ENCODE measurements around the gene ADARB1.
"Not testable (repeated sequence)": the region's sequence is repeated elsewhere in the genome, so short reads cannot be mapped to it uniquely, and the experiment has no call there.

Gene ADARB1, protein sequence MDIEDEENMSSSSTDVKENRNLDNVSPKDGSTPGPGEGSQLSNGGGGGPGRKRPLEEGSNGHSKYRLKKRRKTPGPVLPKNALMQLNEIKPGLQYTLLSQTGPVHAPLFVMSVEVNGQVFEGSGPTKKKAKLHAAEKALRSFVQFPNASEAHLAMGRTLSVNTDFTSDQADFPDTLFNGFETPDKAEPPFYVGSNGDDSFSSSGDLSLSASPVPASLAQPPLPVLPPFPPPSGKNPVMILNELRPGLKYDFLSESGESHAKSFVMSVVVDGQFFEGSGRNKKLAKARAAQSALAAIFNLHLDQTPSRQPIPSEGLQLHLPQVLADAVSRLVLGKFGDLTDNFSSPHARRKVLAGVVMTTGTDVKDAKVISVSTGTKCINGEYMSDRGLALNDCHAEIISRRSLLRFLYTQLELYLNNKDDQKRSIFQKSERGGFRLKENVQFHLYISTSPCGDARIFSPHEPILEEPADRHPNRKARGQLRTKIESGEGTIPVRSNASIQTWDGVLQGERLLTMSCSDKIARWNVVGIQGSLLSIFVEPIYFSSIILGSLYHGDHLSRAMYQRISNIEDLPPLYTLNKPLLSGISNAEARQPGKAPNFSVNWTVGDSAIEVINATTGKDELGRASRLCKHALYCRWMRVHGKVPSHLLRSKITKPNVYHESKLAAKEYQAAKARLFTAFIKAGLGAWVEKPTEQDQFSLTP

DNA sequence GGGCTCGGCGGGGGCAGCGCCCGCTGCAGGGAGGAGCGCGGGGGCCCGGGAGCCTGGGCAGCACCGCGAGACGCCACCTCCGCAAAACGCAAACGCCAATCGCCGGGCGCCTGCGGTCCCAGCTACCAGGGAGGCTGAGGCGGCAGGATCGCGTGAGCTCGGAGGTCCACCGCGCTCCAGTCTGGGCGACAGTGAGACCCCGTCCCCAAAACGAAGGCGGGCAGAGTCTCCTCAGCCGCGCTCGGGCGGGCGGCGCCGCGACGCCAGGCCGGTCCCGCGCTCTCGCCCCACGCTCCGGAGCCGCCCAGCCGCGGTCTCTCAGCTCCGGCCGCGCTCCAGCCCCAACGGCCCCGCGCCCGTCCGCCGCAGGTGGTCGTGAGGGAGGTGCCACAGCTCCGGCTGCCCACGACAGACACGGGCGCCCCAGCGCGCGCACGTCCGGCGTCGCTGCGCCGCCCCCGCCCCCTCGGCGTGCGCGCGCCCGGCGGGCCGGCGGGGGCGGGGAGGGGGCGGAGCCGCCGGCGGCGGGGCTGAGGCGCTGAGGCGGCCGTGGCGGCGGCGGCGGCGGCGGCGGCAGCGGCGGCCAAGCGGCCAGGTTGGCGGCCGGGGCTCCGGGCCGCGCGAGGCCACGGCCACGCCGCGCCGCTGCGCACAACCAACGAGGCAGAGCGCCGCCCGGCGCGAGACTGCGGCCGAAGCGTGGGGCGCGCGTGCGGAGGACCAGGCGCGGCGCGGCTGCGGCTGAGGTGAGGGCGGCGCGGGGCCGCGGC lies at the start of gene ADARB1:
Gene ADARB1, plus strand, starts transcription at position 533 of the 770 bp plus-strand sequence. CDS start 97,077 bp downstream, outside the sequence.
- DNase-seq (ENCODE audit: low read depth in 2 of 3, low spot score in 1 of 3): peak in 1 of 3 donors; percentile 55

DNA sequence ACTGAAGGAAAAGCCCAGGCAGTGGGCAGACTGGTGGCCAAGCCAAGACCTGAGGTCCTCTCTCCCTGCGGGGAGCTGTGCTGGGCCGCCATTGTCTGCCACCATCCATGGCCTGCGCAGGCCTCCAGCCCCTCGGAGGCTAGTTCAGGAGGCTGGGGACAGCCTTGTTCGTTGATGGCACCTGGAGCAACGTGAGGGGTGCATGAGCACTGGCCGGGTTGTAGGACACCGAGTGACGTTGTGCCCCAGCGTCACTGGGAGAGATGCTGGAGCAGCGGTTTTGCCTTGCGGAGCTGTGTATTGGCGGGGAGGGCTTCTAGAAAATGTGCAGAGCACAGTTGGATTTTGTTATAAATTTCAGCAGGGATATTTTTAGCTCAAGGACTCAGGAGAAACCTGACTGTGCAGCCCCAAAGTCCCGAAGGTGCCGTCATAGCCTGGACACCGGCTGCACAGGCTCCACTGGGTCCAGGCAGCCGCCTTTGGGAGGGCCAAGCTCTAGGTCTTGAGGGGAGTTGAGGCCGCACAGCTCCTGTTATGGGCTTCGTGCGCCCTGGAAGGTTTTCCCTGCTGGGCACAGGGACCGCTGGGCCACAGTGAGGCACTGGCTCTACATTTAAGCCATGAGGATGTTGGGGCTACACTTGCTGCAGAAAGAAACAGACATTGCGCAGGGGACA lies 48.2 kb upstream of the ADARB1 start:
- no peak for DNase-seq (ENCODE audit: low read depth in 2 of 3, low spot score in 1 of 3)

DNA sequence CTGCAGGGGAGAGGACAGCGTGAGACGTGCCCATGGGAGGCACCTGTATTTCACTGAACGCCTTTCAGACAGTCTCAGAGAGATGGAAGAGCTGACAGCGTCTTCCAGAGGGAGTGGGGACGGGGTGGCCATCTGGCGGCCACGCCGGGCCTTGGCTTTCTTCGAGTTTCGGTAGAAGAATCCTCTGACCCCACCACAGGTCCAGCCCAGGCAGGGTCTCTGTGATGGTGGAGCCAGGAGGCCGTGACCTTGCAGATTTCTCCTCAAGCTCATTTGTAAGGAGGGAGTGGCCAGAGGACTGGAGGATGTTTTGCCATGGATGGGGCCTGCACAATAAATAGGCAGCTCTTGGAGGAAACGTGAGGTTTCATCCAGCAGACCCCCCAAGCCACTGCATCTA lies 47.6 kb upstream of the ADARB1 start:
- DNase-seq (ENCODE audit: low read depth in 2 of 3, low spot score in 1 of 3): no peak

DNA sequence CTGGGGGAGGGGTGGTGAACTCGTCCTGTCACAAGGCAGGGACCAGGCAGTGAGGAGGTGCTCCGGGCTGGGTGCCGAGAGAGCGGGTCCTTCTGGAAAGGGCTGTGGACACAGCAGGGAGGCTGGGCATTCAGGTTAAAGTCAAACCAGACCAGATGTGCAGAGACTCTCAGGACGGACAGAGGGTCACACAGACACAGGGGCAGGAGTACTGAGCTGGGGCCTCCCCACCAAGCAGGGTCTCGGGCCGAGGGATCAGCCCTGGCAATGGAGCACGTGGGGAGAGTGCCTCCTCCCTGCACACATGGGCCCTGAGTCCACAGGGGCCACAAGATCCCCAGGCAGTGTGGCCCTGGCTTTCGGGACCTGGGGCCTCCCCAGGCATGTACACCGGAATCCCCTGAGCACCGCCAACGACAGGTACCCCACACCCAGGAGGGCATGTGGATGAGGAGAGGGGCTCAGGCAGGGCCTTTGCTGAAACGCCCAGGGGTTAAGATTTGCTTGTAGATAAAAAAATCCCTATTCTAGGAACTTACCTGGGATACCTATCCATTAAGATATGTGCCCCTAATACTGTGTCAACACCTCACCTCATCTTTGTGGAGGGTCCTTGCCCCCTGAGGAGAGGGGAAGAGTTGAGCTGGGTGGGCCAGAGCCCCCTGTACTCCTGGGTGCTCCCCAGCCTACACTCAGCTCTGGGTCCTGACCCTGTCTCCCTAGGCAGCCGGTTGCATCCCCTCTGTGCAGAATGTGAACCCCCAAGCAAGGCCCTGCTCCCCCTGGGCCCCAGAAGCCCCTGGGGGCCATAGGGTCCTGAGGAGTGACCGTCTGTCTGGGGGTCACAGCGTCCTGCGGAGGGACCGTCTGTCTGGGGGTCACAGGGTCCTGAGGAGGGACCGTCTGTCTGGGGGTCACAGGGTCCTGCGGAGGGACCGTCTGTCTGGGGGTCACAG lies 46.9 kb upstream of the ADARB1 start:
- DNase-seq (ENCODE audit: low read depth in 2 of 3, low spot score in 1 of 3): no peak

DNA sequence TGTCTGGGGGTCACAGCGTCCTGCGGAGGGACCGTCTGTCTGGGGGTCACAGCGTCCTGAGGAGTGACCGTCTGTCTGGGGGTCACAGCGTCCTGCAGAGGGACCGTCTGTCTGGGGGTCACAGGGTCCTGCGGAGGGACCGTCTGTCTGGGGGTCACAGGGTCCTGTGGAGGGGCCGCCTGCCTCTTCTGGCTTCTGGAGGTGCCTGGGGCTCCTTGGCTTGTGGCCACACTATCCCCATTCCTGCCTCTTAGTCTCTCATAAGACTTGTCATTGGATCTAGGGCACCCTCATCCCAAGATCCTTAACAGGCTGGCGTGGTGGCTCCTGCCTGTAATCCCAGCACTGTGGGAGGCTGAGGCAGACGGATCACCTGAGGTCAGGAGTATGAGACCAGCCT lies 45.7 kb upstream of the ADARB1 start:
- DNase-seq (ENCODE audit: low read depth in 2 of 3, low spot score in 1 of 3): not testable (repeated sequence)

DNA sequence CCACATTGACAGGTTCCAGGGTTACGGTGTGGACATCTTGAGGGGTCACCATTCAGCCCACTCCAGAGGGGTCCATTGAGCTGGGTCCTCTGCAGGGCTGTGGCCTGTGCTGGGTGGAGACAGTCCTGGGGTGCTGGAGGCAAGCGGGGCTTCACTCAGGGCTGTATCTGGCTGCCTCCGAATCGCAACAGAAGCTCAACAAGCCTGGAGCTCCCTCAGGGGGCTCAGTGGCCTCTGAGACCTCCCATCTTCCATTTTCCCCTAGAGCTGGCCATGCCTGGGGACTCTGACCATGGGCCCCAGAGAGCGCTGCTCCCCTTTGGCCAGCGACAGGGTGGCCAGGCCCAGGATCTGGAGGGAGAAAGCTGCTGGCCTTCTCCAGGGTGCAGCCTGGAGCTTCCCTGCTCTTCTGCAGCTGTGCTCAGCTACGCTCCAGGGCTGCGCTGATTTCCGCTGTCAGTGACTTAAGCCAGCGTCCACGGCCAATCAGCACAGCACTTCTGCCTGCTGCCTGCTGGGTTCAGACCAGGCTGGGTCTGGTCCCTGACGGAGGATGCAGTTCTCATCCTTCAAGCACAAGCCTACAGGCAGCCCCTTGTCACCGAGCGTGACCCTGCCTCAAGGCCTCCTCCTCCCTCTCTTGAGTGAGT lies 45.0 kb upstream of the ADARB1 start:
- DNase-seq (ENCODE audit: low read depth in 2 of 3, low spot score in 1 of 3): no peak

DNA sequence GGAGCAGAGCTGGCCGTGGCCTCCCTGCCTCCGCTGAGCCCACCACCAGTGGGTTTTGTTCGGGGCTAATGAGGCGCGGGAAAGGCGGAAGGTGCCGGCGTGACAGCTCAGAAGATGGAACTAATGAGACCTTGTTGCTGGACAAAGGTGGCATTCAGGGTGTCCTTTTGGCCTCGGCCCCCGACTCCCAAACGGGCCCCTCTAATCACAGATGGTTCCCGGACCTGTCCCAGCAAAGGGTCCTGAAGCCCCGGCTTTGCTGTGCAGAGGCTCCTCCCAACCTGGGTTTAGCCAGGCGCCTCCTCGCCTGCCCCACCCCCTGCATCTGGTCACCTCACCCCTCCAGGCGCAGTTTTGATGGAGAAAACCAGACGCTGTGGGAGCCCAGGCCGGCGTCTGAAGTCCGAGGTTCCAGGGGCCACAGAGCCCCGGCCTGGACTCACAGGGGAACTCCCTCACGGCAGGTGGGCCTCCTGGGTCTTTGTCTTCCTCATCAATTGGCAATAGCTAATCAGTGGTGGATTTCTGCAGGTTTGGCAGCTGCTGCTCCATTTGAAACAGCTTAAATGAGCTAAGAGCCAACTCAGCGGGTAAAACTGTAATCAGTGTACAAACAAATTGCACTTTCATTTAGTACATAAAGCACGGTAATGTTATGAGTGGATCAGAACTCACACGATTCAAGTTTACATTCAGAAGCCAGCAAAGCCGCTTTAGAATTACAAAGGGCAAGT lies 44.3 kb upstream of the ADARB1 start:
- no peak for DNase-seq (ENCODE audit: low read depth in 2 of 3, low spot score in 1 of 3)

DNA sequence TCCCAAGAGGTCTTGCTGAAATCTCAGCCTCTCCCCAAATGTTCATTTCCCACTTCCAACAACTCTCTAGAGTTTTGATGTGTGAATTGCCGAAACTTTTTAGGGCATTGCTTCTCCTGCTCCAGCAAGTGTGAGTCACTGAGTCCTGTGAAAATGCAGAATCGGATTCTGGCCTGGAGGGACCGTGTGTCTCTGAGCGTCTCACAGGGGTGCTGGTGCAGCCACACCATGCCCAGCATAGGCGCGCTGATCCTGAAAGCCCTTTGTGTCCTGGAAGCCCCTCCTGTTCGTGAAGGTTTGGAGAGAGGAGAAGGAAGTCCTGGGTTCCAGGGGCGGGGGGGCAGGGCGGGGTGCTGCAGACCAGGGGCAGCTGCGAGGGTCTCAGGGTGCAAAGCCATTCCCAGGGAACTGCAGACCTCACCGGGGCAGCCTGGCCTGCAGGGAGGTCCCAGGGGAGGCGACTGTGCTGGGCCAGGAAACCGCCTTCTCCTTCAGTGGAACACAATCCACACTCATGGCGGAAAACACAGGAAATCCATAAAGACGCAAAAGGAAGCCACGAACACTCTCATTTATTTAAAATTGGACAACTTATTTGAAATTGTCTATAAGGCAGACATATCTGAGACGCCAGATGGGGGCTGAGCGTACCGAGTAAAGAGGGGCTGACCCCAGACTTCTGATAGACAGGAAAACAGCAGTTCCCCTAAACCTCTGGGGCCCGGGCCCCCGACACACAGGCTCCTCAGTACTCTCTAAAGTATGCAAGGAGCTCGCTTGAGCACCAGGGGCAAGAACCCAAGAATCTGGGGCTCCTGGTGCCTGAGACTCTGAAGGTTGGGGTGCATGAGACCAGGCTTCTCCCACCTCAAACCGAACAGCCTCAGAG lies 43.5 kb upstream of the ADARB1 start:
- no peak for DNase-seq (ENCODE audit: low read depth in 2 of 3, low spot score in 1 of 3)

DNA sequence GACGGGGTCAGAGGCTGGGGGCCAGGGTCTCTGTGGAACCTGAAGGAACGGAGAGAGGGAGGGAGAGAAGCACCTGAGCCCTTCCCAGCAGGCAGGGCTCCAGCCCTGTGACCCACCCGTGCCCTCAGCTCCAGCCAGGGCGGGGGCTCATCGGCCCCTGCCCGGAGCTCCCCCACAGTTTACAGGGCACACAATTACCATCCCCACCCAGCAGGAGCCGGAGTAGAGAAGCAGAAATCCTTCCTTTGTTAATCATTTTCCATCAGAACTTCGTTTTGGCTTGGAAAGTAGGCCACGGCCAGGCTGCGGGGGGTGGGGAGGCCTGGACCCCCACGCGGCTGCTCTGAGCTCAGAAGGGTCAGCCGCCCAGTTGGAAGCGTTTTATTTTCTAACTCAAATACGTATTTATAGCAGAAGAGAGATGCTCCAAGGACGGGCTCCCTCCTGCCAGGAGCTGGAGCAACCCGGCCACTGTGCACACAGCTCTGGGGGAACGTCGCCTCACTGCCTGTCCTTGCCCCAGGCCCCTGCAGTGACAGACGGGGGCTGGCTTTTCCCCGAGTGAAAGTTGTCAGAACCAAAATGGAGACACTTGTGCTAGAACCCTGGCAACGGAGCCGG lies 42.7 kb upstream of the ADARB1 start:
- DNase-seq (ENCODE audit: low read depth in 2 of 3, low spot score in 1 of 3): no peak

DNA sequence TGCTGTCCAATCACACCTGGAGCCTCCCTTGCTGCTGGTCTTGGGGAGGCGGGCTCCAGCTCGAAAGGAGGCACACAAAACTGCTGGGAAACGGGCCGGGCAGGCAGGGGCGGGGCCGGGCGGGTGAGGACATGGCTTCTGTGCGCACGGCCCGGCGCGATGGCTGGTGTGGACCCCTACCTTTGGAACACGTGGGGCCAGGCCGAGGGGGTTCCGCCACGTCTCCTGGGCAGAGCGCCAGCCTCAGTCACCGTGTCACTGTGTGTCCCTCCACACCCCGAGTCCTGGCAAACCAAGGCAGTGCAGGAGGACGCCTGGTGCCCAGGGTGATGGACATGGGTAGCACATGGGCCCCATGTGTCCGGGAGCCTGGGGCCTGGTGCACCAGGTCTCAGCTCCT lies 42.0 kb upstream of the ADARB1 start:
- DNase-seq (ENCODE audit: low read depth in 2 of 3, low spot score in 1 of 3): no peak

DNA sequence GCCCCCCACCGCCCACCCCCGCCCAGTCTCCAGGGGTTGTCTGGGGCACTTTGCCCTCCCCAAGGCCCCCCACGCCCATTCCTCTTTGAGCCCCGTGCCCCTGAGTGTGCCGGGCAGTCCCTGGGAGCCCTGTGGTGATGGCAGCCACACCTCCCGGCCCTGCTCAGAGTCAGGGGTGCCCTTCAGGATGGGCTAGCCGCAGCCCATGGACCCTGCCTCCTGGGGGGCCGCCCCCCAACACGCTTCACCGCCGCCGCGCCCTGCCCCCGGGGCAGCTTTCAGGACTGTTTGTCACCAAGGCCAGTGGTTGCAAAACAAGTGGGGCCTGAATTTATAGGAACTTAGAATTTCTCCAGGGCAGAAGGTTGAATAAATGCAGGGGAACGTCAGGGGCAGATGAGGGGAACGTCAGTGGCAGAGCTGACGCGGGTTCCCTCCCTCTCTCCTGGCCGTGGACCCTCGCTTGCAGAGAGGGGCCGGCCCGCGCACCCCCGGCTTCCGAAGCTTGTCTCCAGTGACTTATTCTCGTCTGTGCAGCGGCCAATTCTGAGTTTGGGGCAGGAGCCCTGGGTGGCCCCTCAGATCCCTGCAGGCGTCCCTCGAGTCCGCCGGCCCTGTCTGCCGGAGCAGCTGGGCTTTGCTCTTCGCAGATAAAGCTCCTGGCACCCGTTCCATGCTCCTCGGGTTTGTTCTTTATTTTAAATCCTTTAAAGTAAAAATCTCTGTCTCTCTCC lies 41.2 kb upstream of the ADARB1 start:
- DNase-seq (ENCODE audit: low read depth in 2 of 3, low spot score in 1 of 3): no peak

DNA sequence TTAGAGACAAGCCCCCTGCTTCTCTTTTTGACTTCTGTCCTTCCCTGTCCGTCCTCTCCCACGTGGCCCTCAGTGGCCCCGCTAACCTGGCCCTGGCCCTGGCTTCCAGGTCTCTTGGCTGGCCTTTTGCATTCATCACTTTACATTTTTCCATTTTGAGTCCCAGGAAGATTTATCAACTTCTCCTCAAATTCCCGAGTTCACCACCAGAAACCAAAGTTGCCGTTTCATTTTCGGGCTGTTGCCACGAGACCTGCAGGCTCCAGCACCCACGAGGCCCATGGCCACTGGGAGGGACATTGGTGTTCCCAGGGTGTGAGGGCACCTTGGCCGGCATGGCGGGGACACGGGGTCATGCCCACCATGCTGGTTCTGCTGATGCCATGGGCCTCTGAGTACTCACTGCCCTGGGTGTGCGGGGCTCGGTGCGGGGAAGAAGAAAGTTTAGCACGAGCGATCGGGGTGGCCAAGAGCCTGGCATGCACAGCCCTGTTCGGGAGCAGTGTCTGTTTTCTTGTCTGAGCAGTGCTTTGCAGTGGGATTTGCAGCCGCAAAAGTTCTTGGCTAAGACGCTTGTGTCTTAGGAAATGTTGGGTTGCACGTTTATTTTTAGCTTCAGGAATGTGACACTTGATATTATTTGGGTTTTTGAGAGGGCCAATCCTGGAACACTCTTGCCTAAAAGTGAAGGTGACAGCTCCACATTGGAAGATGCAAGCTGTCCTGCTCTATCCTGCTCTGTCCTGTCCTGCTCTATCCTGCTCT lies 40.4 kb upstream of the ADARB1 start:
- no peak for DNase-seq (ENCODE audit: low read depth in 2 of 3, low spot score in 1 of 3)

DNA sequence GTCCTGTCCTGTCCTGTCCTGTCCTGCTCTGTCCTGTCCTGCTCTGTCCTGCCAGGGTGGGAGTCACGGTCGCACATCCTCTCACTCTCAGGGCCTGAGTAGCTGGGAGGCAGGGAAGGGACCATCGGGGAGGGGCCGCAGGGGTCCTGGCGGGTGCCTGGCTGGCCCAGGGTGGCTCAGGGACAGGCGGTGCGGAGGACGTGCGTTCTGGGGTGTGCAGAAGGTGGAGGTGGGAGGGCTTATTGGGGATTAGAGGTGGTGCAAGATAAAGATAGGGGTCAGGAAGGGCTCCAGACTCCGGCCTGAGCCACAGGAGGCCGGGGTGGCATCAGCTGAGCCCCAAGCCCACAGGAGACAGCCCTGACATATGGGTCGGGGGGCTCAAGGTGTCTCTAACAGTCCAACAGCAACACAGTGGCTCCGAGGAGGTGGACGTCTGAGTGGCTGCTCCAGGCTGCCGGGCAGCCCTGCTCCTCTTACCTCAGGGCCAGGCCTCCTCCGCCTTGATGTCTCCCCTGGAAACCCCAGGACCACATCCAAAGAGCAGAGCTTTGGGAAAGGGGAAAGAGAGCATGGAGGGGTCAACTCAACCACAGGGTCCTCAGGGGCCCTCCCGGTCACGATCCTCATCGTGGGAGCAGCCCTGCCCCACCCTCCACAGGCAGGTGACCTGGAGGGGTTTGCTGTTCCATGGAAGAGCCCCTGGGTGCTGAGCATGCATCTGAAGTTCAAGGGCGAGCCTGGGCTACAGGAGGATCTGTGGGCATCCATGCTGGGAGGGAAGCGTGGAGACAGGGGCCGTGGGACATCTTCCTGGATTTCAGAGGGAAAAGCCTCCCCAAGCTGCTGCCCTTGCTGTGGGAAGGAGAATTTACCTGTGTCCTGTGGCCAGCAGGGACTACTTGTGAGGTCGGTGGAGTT lies 39.6 kb upstream of the ADARB1 start:
- no peak for DNase-seq (ENCODE audit: low read depth in 2 of 3, low spot score in 1 of 3)

DNA sequence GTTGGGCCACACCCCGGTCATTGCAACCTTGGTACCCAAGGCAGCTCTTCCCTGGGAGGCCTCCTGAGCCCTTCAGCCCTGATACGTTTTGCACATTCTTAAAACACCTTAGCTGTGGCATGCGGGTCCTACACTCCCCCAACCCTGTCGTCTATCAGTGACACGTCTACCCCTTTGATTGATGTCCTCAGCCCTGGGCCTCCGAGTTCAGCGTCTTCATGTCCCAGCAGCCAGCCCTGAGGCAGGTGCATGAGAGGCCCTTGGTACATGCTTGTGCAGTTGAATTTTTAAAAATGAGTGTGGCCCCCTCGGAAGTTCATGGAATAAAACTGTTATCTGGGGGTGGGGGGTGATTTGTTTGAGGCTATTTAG lies 38.9 kb upstream of the ADARB1 start:
- no peak for DNase-seq (ENCODE audit: low read depth in 2 of 3, low spot score in 1 of 3)

DNA sequence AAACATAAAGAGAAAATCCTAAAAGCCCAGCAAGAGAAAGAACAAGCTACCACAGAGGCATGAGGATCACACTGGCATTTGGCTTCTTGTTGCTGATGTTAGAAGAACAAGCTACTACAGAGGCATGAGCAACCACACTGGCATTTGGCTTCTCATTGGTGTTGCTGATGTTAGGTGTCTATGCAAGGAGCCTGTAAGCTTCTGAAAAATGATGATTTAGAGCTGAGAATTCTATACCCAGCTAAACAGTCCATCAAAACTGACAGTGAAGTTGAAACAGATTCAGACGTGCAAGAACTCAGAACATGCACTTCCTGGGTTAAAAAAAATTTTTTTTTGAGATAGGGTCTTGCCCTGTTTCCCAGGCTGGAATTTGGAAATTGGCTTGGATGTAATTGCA lies 37.8 kb upstream of the ADARB1 start:
- no peak for DNase-seq (ENCODE audit: low read depth in 2 of 3, low spot score in 1 of 3)
